ENCODE results near the gene LRRC7. TPM values are rescaled to one million over a fixed set of nuclear protein-coding genes. Genes with fewer than 3 reads are reported as not detected.

The LRRC7 gene
- polyA plus RNA-seq, 1 experiment: 0.22 TPM

GRCh38 chr1:70048336-70049094 lies 480.8 kb downstream of the LRRC7 start:
- no peak for TF ChIP-seq CTCF (IDR thresholded peaks at IDR 0.05; ENCODE audit: insufficient read depth, low read depth, low read length)
- POLR2A ChIA-PET: no interaction called here
- no peaks in the 10 kb centered on the region for H3K36me3 ChIP-seq (ENCODE audit: control insufficient read depth, insufficient read depth, low read length)
- no peak for DNase-seq (ENCODE audit: low read depth)
- no peaks in the 10 kb centered on the region for H3K27me3 ChIP-seq (ENCODE audit: control insufficient read depth, insufficient read depth, low read length)
- CTCF ChIA-PET: no interaction called here
- H3K4me3 ChIP-seq (ENCODE audit: low read depth, low read length): no peak overlapping the region

GRCh38 chr1:70051926-70052325 lies 484.2 kb downstream of the LRRC7 start:
- Histone ChIP-seq H3K4me3 (ENCODE audit: low read depth, low read length) (no peak overlapping the region), H3K36me3 (ENCODE audit: control insufficient read depth, insufficient read depth, low read length) (no peaks in the 10 kb centered on the region), H3K27me3 (ENCODE audit: control insufficient read depth, insufficient read depth, low read length) (no peaks in the 10 kb centered on the region)
- CTCF ChIA-PET: no interaction called here
- POLR2A ChIA-PET: no interaction called here
- no peak for TF ChIP-seq CTCF (IDR thresholded peaks at IDR 0.05; ENCODE audit: insufficient read depth, low read depth, low read length)
- DNase-seq (ENCODE audit: low read depth): no peak

- no peak for TF ChIP-seq CTCF (IDR thresholded peaks at IDR 0.05; ENCODE audit: insufficient read depth, low read depth, low read length)
- no peak for DNase-seq (ENCODE audit: low read depth)
- CTCF ChIA-PET: no interaction called here
Observed at GRCh38 chr1:70057500-70057899, 489.8 kb downstream of the LRRC7 start.

GRCh38 chr1:70061231-70061630 lies 493.5 kb downstream of the LRRC7 start:
- ChIA-PET POLR2A (no interaction called here), CTCF (no interaction called here)
- Histone ChIP-seq H3K27me3 (ENCODE audit: control insufficient read depth, insufficient read depth, low read length) (no peaks in the 10 kb centered on the region), H3K36me3 (ENCODE audit: control insufficient read depth, insufficient read depth, low read length) (no peaks in the 10 kb centered on the region), H3K4me3 (ENCODE audit: low read depth, low read length) (no peak overlapping the region)
- DNase-seq (ENCODE audit: low read depth): no peak
- TF ChIP-seq CTCF (IDR thresholded peaks at IDR 0.05; ENCODE audit: insufficient read depth, low read depth, low read length): no peak

More at GRCh38 chr1:70057500-70057899, 489.8 kb downstream of the LRRC7 start:
- Histone ChIP-seq H3K36me3 (ENCODE audit: control insufficient read depth, insufficient read depth, low read length) (no peaks in the 10 kb centered on the region), H3K27me3 (ENCODE audit: control insufficient read depth, insufficient read depth, low read length) (no peaks in the 10 kb centered on the region), H3K4me3 (ENCODE audit: low read depth, low read length) (no peak overlapping the region)
- POLR2A ChIA-PET: no interaction called here

- TF ChIP-seq CTCF (IDR thresholded peaks at IDR 0.05; ENCODE audit: insufficient read depth, low read depth, low read length): no peak
- H3K27me3 ChIP-seq (ENCODE audit: control insufficient read depth, insufficient read depth, low read length): no peaks in the 10 kb centered on the region
- ChIA-PET CTCF (no interaction called here), POLR2A (no interaction called here)
- no peaks in the 10 kb centered on the region for H3K36me3 ChIP-seq (ENCODE audit: control insufficient read depth, insufficient read depth, low read length)
- DNase-seq (ENCODE audit: low read depth): no peak
- no peak overlapping the region for H3K4me3 ChIP-seq (ENCODE audit: low read depth, low read length)
Observed at GRCh38 chr1:70063861-70064260, 496.1 kb downstream of the LRRC7 start.
